Measurements from ENCODE around the gene GNB1.
A peak's percentile ranks its signal among the peaks of the same experiment; 100 is the strongest.

Gene GNB1

GRCh38 chr1:1926886-1927660 lies 36.2 kb upstream of the GNB1 start:
- H3K9me3 Mint-ChIP-seq, result no peaks in the 10 kb centered on the region

GRCh38 chr1:1926346-1926811 lies 35.5 kb upstream of the GNB1 start:
- peaks cover 15 to 45% of the 10 kb centered on the region in 2 donors for H3K27me3 Mint-ChIP-seq
- no peak for DNase-seq
- peaks cover 4 to 6% of the 10 kb centered on the region in 2 donors for H3K4me1 Mint-ChIP-seq
- no peak for ATAC-seq (replicated peaks)
- H3K27ac Mint-ChIP-seq, result no peak overlapping the region
- no peaks in the 10 kb centered on the region for H3K9me3 Mint-ChIP-seq
- H3K36me3 Mint-ChIP-seq, result no peaks in the 10 kb centered on the region
- no peak overlapping the region for H3K4me3 Mint-ChIP-seq

More at GRCh38 chr1:1926886-1927660, 36.2 kb upstream of the GNB1 start:
- Mint-ChIP-seq H3K36me3 (no peaks in the 10 kb centered on the region), H3K4me3 (no peak overlapping the region), H3K4me1 (peaks cover 4 to 6% of the 10 kb centered on the region in 2 donors), H3K27me3 (peaks cover 15 to 45% of the 10 kb centered on the region in 2 donors), H3K27ac (no peak overlapping the region)
- ATAC-seq (replicated peaks) (no peak), DNase-seq (no peak)

GRCh38 chr1:1925437-1926345 lies 34.8 kb upstream of the GNB1 start:
- Mint-ChIP-seq H3K4me1 (peaks cover 4 to 6% of the 10 kb centered on the region in 2 donors), H3K9me3 (no peaks in the 10 kb centered on the region), H3K36me3 (no peaks in the 10 kb centered on the region), H3K4me3 (no peak overlapping the region), H3K27ac (no peak overlapping the region), H3K27me3 (peaks cover 15 to 45% of the 10 kb centered on the region in 2 donors)
- DNase-seq (no peak), ATAC-seq (replicated peaks) (no peak)

GRCh38 chr1:1924849-1925248 lies 34.0 kb upstream of the GNB1 start:
- Mint-ChIP-seq H3K36me3 (no peaks in the 10 kb centered on the region), H3K4me1 (peaks cover 4 to 6% of the 10 kb centered on the region in 2 donors), H3K27me3 (peaks cover 15 to 45% of the 10 kb centered on the region in 2 donors), H3K9me3 (no peaks in the 10 kb centered on the region), H3K4me3 (no peak overlapping the region), H3K27ac (peak overlapping the region; percentile 47)
- ATAC-seq (replicated peaks) (no peak), DNase-seq (no peak)

GRCh38 chr1:1924386-1924785 lies 33.5 kb upstream of the GNB1 start:
- peak overlapping the region; percentile 47 for H3K27ac Mint-ChIP-seq
- ATAC-seq (replicated peaks), result no peak
- no peaks in the 10 kb centered on the region for H3K36me3 Mint-ChIP-seq
- H3K27me3 Mint-ChIP-seq, result peaks cover 15 to 45% of the 10 kb centered on the region in 2 donors
- no peak for DNase-seq
- H3K9me3 Mint-ChIP-seq, result no peaks in the 10 kb centered on the region
- peaks cover 4 to 6% of the 10 kb centered on the region in 2 donors for H3K4me1 Mint-ChIP-seq
- H3K4me3 Mint-ChIP-seq, result no peak overlapping the region

- H3K27ac Mint-ChIP-seq, result no peak overlapping the region
- no peak for ATAC-seq (replicated peaks)
- DNase-seq, result no peak
- no peaks in the 10 kb centered on the region for H3K36me3 Mint-ChIP-seq
- H3K4me3 Mint-ChIP-seq, result no peak overlapping the region
- H3K9me3 Mint-ChIP-seq, result no peaks in the 10 kb centered on the region
- peaks cover 4 to 9% of the 10 kb centered on the region in 2 donors for H3K4me1 Mint-ChIP-seq
- peaks cover 15 to 39% of the 10 kb centered on the region in 2 donors for H3K27me3 Mint-ChIP-seq
These were observed 32.3 kb upstream of the GNB1 start for GRCh38 chr1:1922956-1923833.

- DNase-seq (no peak), ATAC-seq (replicated peaks) (no peak)
- Mint-ChIP-seq H3K9me3 (no peaks in the 10 kb centered on the region), H3K27me3 (peaks cover 15 to 40% of the 10 kb centered on the region in 2 donors), H3K27ac (no peak overlapping the region), H3K4me3 (no peak overlapping the region), H3K36me3 (no peaks in the 10 kb centered on the region), H3K4me1 (peaks cover 6 to 15% of the 10 kb centered on the region in 2 donors)
These were observed 31.7 kb upstream of the GNB1 start for GRCh38 chr1:1922702-1922955.

- Mint-ChIP-seq H3K9me3 (no peaks in the 10 kb centered on the region), H3K4me3 (no peak overlapping the region), H3K4me1 (peaks cover 8 to 17% of the 10 kb centered on the region in 2 donors), H3K27ac (no peak overlapping the region), H3K36me3 (no peaks in the 10 kb centered on the region), H3K27me3 (peaks cover 15 to 37% of the 10 kb centered on the region in 2 donors)
- no peak for ATAC-seq (replicated peaks)
- no peak for DNase-seq
These were observed 31.2 kb upstream of the GNB1 start for GRCh38 chr1:1921901-1922701.

- no peak for DNase-seq
- no peak for ATAC-seq (replicated peaks)
- Mint-ChIP-seq H3K9me3 (no peaks in the 10 kb centered on the region), H3K27ac (no peak overlapping the region), H3K4me1 (peaks cover 8 to 17% of the 10 kb centered on the region in 2 donors), H3K4me3 (no peak overlapping the region), H3K27me3 (peaks cover 14 to 31% of the 10 kb centered on the region in 2 donors), H3K36me3 (no peaks in the 10 kb centered on the region)
These were observed 30.6 kb upstream of the GNB1 start for GRCh38 chr1:1921459-1921862.

- peak overlapping the region in 1 of 2 donors; percentile 44 for H3K4me3 Mint-ChIP-seq
- DNase-seq (no peak), ATAC-seq (replicated peaks) (no peak)
- H3K4me1 Mint-ChIP-seq, result peaks cover 8 to 17% of the 10 kb centered on the region in 2 donors
- H3K9me3 Mint-ChIP-seq, result no peaks in the 10 kb centered on the region
- H3K27ac Mint-ChIP-seq, result no peak overlapping the region
- H3K36me3 Mint-ChIP-seq, result no peaks in the 10 kb centered on the region
- H3K27me3 Mint-ChIP-seq, result peaks cover 8 to 25% of the 10 kb centered on the region in 2 donors
These were observed 29.9 kb upstream of the GNB1 start for GRCh38 chr1:1920608-1921458.

- DNase-seq (no peak), ATAC-seq (replicated peaks) (no peak)
- H3K27ac Mint-ChIP-seq, result peak overlapping the region; percentile 65
- H3K27me3 Mint-ChIP-seq, result peaks cover 7 to 21% of the 10 kb centered on the region in 2 donors
- no peaks in the 10 kb centered on the region for H3K9me3 Mint-ChIP-seq
- H3K4me1 Mint-ChIP-seq, result peaks cover 9 to 17% of the 10 kb centered on the region in 2 donors
- no peaks in the 10 kb centered on the region for H3K36me3 Mint-ChIP-seq
- H3K4me3 Mint-ChIP-seq, result peak overlapping the region; percentile 41 to 75
These were observed 29.2 kb upstream of the GNB1 start for GRCh38 chr1:1920057-1920607.

- ATAC-seq (replicated peaks) (peak; percentile 86 to 91), DNase-seq (peak; percentile 99)
- peak overlapping the region; percentile 79 for H3K27ac Mint-ChIP-seq
- H3K9me3 Mint-ChIP-seq, result no peaks in the 10 kb centered on the region
- peaks cover 6 to 17% of the 10 kb centered on the region in 2 donors for H3K4me1 Mint-ChIP-seq
- H3K4me3 Mint-ChIP-seq, result peak overlapping the region; percentile 75 to 79
- H3K27me3 Mint-ChIP-seq, result peaks cover under 1 to 14% of the 10 kb centered on the region in 2 donors
- no peaks in the 10 kb centered on the region for H3K36me3 Mint-ChIP-seq
These were observed 28.6 kb upstream of the GNB1 start for GRCh38 chr1:1919304-1920056.
